C1 segment of cervical spinal cord (tissue), 14 donors: Measurements from ENCODE around the gene KDF1.
"Not testable (repeated sequence)": the region's sequence is repeated elsewhere in the genome, so short reads cannot be mapped to it uniquely, and the experiment has no call there.

Source experiments
- DNase-seq, 14 donors: peaks; one replicate each; lab custom pipeline; 2025; lab: John Stamatoyannopoulos, UW

Gene KDF1

GRCh38 chr1:26956321-26956720, 3.9 kb downstream of the KDF1 start:
- DNase-seq: no peak

- no peak for DNase-seq
These were observed 6.9 kb downstream of the KDF1 start for GRCh38 chr1:26953374-26953773.

- no peak for DNase-seq
These were observed 8.3 kb downstream of the KDF1 start for GRCh38 chr1:26951821-26952497.

DNA sequence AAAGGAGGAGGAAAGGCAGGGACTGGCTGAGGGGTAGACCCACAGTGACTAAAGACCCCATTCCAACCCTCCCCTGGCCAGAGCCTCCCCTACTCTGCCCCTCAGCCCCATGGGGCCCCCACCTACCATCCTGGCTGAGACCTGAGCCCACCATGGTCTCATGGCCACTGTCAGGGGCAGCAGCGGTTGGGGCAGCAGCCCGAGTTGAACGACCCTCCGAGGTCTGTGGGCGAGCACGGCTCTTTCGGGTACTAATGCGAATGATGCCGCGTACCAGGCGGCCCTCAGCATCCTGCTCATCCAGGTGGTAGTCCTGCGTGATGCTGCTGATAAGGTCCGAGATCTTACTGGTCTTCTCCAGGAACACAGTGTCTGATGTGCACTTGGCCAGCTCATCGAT, 9.1 kb downstream of the KDF1 start:
- no peak for DNase-seq

DNA sequence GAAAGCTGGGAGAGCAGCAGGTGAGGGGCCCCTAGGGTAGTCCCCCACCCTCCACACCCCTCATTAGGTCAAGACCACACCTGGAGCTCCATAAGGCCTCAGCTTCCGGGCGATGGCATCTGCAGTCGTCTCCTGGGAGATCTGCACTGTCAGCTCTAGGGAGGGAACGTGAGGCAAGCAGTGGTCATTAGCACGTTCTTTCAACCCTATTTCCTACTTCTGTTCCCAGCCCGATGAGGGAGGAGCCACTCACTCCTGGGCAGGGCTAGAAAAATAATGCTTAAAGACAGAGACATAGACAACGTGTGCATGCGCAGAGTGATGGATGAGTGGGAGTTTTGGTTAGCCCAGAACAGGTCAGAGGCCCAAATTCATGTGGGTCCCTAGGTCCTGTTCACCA, 9.7 kb downstream of the KDF1 start:
- DNase-seq: no peak

DNA sequence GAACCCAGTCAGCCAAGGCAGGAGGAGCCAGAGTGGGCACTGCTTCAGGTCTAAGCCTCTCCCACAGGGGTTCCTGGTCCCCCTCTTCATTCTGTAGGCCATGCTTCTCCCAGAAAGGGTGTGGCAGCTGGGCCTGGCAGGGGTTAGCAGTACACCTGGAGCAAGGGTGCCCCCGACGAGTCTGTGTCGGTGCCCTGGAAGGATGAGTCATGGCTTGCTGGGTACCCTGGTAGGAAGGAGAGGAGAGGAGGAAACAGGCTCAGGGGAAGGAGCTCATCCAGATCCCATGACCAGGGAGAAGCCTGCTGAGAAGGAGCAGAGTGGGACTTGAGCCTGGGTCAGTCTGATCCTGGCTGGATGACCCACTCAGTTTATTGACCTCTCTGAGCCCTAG, 10.3 kb downstream of the KDF1 start:
- no peak for DNase-seq

- DNase-seq: peak in 1 of 14 donors; percentile 27
These were observed 10.9 kb downstream of the KDF1 start for GRCh38 chr1:26949266-26949925.

DNA sequence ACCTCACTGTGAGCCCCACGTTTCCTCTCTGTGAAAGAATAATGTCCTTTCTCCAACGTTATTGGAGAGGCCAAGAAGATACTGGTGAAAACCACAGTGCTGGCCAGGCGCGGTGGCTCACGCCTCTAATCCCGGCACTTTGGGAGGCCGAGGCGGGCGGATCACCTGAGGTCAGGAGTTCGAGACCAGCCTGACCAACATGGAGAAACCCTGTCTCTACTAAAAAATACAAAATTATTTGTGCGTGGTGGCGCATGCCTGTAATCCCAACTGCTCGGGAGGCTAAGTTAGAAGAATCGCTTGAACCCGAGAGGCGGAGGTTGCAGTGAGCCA, 11.6 kb downstream of the KDF1 start:
- DNase-seq: not testable (repeated sequence)

DNA sequence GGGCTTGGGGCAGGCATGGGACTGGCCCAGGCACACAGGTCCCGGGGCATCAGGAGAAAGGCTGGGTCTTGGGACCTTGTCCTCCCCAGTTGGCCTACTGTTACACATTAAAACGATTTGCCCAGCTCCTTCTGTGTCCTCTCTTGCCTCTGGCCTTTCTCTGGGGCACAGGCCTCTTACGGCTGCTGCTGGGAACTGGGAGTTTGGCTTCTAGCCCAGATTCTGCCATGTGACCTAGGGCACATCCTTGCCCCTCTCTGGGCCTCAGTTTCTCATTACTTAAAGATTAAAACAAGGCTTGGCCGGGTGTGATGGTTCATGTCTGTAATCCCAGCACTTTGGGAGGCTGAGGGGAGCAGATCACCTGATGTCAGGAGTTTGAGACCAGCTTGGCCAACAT, 14.0 kb downstream of the KDF1 start:
- DNase-seq: peak in 1 of 14 donors; percentile 1

DNA sequence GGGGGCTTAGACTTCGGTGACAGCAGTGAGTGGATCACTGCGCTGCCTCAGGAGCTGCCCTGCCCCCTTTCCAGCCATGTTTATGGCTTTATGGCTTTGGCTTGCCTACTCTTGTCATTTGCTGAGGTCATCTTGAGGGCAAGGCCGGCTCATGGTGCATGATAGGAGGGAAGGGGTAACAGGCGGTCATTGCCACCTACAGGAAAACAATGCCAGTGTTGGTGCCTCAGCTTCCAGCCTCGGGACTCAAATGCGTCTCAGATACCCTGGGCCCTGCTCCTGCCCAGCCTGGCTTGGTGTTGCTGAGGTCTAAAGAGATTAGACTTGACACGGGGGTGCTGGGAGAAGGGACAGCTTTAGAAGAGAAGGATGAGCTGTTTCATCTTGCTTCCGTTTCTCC, 14.5 kb downstream of the KDF1 start:
- no peak for DNase-seq

DNA sequence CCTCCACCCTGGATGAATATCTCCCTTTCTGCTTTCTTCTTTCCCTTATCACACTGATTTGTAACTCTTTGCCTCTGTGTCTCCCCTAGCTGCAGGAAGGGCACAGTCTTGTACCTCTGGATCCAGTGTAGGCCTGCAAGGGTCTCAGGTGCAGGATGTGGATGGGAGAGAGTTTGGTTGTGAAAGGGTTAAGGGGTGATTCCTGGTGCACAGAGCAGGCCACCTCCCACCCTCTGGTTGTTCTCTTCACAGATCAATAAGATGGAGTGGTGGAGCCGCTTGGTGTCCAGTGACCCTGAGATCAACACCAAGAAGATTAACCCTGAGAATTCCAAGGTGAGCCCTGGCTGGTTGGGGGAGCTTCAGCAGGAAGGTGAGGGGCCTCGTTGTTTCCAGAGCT, 15.1 kb downstream of the KDF1 start:
- no peak for DNase-seq

DNA sequence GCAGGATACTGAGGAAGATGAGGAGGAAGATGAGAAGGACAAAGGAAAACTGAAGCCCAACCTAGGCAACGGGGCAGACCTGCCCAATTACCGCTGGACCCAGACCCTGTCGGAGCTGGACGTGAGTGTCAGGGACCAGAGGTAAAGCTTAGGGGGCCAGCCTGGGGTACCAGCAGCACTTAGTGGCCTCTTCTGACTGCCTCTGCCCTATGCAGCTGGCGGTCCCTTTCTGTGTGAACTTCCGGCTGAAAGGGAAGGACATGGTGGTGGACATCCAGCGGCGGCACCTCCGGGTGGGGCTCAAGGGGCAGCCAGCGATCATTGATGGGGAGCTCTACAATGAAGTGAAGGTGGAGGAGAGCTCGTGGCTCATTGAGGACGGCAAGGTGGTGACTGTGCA, 17.6 kb downstream of the KDF1 start:
- DNase-seq: no peak

DNA sequence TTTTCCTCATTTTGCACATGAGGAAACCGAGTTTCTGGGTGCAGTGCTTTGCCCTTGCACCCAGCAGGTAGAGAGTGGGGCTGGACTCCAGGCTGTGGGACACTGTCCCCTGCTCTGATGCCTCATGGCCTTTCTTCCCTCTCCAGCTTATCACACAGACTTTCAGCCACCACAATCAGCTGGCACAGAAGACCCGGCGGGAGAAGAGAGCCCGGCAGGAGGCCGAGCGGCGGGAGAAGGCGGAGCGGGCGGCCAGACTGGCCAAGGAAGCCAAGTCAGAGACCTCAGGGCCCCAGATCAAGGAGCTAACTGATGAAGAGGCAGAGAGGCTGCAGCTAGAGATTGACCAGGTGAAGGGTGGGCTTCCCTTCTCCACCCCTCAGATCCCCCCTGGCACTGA, 19.0 kb downstream of the KDF1 start:
- DNase-seq: no peak

GRCh38 chr1:26938659-26939025, 21.6 kb downstream of the KDF1 start:
- DNase-seq: no peak

GRCh38 chr1:26938004-26938658, 22.1 kb downstream of the KDF1 start:
- DNase-seq: no peak

- DNase-seq: no peak
These were observed 23.4 kb downstream of the KDF1 start for GRCh38 chr1:26936823-26937222.

- no peak for DNase-seq
These were observed 27.7 kb downstream of the KDF1 start for GRCh38 chr1:26932531-26932930.

DNA sequence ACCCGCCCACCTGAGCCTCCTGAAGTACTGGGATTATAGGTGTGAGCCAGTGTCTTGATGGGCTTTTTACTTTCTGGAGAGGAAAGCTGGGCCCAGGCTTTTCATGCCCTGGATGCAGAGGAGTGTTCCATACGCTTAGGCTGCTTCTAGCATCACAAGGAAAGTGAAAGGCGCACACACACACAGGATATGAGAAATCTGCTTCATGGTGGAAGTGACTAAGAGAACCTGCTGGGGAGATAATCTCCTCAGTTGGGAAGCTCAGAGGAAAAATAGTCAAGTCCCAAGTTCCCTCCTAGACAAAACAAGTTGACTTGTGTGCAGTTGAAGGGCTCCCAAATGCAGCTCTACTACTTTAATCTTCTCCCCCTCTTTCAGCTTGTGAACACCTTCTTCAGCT, 36.6 kb downstream of the KDF1 start:
- DNase-seq: no peak

GRCh38 chr1:26922901-26923300, 37.4 kb downstream of the KDF1 start:
- DNase-seq: no peak

- no peak for DNase-seq
These were observed 37.9 kb downstream of the KDF1 start for GRCh38 chr1:26922431-26922729.

- peak; percentile 71 to 99 (median 96) for DNase-seq
These were observed 38.5 kb downstream of the KDF1 start, which contains the start of gene NUDC for GRCh38 chr1:26921540-26922430. TSS of gene NUDC (plus strand) at chr1:26921743. CDS start at chr1:26921849, 106 bp downstream.

DNA sequence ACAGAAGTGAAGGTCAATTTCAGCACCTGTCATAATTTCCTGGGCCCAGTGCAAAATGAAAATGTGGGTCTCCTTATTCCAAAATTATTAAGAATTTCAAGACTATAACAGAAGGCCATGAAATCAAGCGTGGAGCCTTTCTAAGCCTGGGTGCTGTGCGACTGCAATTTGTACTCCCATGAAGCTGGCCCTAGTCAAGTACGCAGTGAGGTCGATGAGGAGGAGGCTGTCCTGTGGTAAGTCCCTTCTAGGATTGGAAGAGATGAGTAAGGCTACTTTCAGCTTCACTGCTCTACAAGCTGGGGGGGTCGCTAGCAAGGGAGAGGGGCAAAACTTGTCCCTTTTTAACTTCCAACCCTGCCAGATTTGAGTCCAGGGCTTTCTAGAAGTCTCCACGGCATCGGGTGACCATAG, 39.1 kb downstream of the KDF1 start:
- DNase-seq: no peak
